Muscle layer of duodenum (tissue), 2 donors: ENCODE measurements around the gene ZFPL1.

Source experiments
- H3K27ac ChIP-seq: one replicate; pipeline ENCODE4 v1.7.0; 2013; ENCODE audit warnings: mild to moderate bottlenecking, low read length
- H3K27me3 ChIP-seq: one replicate; pipeline ENCODE4 v1.7.0; 2013; ENCODE audit warnings: low read depth, mild to moderate bottlenecking, control low read depth, low read length
- H3K36me3 ChIP-seq, 2 donors: one replicate each; pipeline ENCODE4 v1.7.0; 2013; ENCODE audit warnings: low read length in 2 of 2, control low read depth in 1 of 2, mild to moderate bottlenecking in 1 of 2; ENCODE audit not compliant: insufficient read depth in 2 of 2, control insufficient read depth in 1 of 2
- H3K4me1 ChIP-seq, 2 donors: one replicate each; pipeline ENCODE4 v1.7.0; 2013; ENCODE audit warnings: low read length in 2 of 2, mild to moderate bottlenecking in 2 of 2, control low read depth in 1 of 2, moderate library complexity in 1 of 2; ENCODE audit not compliant: insufficient read depth in 2 of 2, control insufficient read depth in 1 of 2
- H3K4me3 ChIP-seq, 2 donors: one replicate each; pipeline ENCODE4 v1.7.0; 2013; ENCODE audit warnings: low read length in 2 of 2, low read depth in 1 of 2, mild to moderate bottlenecking in 1 of 2
- H3K9me3 ChIP-seq, 2 donors: one replicate each; pipeline ENCODE4 v1.7.0; 2013; ENCODE audit warnings: low read length in 2 of 2, control low read depth in 1 of 2, mild to moderate bottlenecking in 1 of 2; ENCODE audit not compliant: control insufficient read depth in 1 of 2
- donor health status: healthy.

The ZFPL1 gene

DNA sequence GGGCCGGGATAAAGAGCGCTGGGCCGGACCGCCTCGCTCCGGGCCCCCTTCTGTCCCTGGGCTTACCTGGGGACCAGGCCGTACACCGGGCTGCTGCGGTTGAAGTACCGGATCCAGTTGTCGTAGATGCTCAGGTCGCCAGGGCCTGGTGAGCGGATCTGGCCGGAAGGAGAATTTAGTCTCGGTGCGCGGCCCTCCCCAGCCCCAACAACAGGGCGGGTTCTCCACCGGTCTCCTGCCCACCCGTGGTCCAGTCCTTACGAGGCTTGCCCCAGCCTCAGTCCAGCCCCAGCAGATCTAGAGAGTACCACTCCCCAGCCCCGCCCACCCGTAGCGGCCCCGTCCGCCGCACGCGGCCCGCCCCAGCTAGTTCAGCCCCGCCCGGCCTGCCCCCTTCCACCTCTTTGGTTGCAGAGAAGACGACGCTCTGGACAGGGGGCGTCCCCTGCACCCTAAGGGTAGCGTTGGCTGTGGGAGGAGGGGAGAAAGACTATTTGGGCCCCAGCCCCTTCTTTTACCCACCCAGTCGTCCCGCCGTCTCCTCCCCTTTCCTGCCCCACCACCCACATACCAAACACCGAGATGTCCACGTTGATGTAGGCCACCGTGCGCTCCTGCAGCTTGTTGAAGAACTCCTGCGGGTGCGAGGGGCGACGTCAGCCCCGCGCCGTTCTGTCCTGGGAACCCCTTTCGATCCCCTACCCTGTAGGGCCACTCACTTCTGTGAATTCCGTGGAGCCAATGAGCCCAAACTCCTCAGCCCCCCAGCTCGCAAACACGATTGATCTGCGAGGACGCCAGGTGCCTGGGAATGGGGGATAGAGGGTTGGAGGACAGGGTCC, 36.2 kb upstream of the ZFPL1 start:
- Histone ChIP-seq H3K36me3 (peaks cover 4 to 5% of the 10 kb centered on the region in 2 donors), H3K27me3 (no peaks in the 10 kb centered on the region), H3K27ac (no peak overlapping the region), H3K9me3 (no peaks in the 10 kb centered on the region), H3K4me3 (peak overlapping the region; percentile 57 to 74), H3K4me1 (peaks cover 0 to 23% of the 10 kb centered on the region in 2 donors)

DNA sequence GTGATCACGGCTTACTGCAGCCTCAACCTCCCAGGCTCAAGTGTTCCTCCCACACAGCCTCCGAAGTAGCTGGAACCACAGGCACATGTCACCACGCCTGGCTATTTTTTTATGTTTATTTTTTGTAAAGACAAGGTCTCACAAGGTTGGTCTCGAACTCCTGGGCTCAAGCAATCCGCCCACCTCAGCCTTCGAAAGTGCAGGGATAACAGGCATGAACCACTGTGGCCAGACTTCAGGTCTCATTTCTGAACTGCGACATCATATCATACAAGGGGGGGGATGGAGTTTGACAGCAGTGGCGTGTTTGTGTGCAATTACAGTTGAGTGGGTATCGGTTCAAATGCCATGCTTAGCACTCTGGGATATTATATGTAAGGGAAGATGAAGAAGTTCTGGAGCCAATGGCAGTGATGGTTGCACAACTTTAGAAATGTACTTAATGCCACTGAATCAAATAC, 32.6 kb upstream of the ZFPL1 start:
- H3K36me3 ChIP-seq, result no peaks in the 10 kb centered on the region
- no peak overlapping the region for H3K27ac ChIP-seq
- peaks cover 0 to 16% of the 10 kb centered on the region in 2 donors for H3K4me1 ChIP-seq
- no peak overlapping the region for H3K4me3 ChIP-seq
- no peaks in the 10 kb centered on the region for H3K27me3 ChIP-seq
- no peaks in the 10 kb centered on the region for H3K9me3 ChIP-seq

DNA sequence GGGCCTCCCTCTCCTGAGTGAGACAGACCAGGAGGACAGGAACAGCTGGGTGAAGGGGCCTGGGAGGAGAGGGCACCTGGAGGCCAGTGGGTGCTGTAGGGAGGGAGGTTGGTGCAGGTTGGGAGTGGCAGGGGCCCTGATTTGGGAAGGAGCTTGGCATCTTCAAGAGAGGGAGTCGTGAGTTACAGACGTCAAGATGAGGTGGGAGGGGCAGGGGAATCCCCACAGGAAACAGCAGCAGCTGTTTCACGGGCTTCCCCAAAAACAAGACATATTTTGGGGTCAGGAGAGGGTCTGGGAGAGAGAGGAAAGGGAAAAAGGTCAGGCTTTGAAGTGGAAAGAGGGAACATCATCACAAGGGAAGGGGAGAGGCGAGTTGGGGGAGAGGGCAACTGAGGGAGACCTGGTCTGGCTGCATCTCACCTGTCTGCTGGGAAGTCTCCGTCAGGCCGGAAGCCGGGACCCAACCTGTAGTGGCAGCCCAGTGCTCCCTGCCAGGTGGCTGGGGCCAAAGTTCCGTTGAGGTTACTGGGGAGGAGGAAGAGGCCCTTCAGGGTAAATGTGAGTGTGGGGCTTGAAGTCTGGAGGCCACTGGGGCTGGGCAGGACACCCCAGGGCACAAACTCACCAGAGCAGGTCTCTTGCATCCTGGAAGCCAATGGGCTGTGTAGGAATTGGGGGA, 30.1 kb upstream of the ZFPL1 start:
- H3K4me1 ChIP-seq, result no peaks in the 10 kb centered on the region

DNA sequence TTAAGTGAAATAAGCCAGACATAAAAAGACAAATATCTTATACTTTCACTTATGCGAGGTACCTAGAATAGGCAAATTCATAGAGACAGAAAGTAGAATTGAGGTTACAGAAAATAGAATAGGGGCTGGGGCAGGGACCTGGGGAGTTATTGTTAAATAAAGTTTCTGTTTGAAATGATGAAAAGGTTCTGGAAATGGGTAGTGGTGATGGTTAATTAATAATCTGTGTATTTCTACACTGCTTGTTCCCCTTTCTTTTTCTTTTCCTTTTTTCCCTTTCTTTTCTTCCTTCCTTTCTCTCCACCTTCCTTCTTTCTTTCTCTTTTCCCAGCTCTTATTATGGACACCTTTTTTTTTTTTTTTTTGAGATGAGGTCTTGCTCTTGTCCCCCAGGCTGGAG, 28.5 kb upstream of the ZFPL1 start:
- Histone ChIP-seq H3K27ac (no peak overlapping the region), H3K36me3 (no peaks in the 10 kb centered on the region), H3K4me3 (no peak overlapping the region), H3K9me3 (no peaks in the 10 kb centered on the region), H3K27me3 (no peaks in the 10 kb centered on the region), H3K4me1 (no peaks in the 10 kb centered on the region)

More for the DNA sequence above, 30.1 kb upstream of the ZFPL1 start:
- H3K27ac ChIP-seq, result no peak overlapping the region
- no peak overlapping the region for H3K4me3 ChIP-seq
- no peaks in the 10 kb centered on the region for H3K27me3 ChIP-seq
- no peaks in the 10 kb centered on the region for H3K36me3 ChIP-seq
- no peaks in the 10 kb centered on the region for H3K9me3 ChIP-seq

DNA sequence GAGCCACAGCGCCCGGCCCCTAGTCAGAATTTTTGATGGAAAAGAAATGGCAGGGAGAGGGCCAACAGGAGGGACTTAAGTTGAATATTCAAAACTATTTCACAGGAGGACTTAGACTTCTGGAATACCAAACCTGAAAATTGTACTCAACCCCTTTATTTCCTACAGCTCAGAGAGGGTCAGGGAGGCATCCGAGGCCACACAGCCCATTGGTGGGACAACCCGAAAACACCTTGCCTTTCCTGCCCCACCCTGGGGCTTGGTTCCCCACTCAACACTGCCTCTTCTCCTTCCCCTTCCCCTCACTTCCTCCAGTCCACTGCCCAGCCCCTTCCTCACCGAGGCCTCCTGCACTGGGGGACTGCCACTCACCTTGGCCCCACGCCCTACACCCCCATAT, 27.0 kb upstream of the ZFPL1 start:
- Histone ChIP-seq H3K36me3 (no peaks in the 10 kb centered on the region), H3K4me1 (no peaks in the 10 kb centered on the region), H3K27ac (no peak overlapping the region), H3K4me3 (no peak overlapping the region), H3K27me3 (no peaks in the 10 kb centered on the region), H3K9me3 (no peaks in the 10 kb centered on the region)

DNA sequence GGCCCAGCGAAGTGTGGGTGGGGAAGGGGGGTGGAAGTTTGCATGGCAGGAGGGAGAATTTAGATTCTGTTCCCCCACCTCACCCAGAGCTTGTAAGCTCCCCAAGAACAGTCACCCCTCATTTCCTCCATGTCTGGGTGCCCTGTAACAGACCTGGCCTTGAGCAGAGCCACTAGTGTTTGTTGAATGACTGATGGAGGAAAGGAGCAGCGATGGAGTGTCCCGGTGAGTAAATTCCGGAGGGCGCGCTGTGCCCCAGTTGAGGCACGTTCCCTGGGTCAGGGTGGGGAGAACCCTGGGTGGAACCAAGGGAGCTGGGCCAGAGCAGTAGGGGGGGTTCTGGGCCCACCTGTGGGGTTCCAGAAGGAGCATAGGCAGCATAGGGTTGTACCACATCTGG, 26.5 kb upstream of the ZFPL1 start:
- H3K27ac ChIP-seq, result no peak overlapping the region

DNA sequence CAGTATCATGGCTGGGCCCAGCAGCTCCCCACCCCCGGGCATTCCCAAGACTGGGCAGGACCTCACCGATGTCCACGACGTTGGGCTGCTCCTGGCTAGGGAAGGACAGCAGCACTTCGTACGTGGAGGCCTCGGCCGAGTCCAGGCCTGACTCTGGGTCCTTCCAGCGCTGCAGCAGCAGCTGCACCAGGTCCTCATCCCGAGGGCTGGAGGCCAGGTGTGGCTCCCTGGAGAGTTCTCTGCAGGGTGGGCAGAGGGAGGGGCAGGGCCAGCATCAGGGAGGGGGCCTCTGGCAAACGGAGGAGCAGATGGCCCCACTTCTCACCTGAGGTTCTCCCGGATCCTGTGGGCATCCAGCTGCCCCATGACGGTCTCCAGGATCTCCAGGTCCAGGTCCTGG, 26.0 kb upstream of the ZFPL1 start:
- no peaks in the 10 kb centered on the region for H3K36me3 ChIP-seq
- H3K4me3 ChIP-seq, result no peak overlapping the region
- no peaks in the 10 kb centered on the region for H3K4me1 ChIP-seq
- H3K27ac ChIP-seq, result no peak overlapping the region
- H3K9me3 ChIP-seq, result no peaks in the 10 kb centered on the region
- no peaks in the 10 kb centered on the region for H3K27me3 ChIP-seq

More for the DNA sequence above, 26.5 kb upstream of the ZFPL1 start:
- H3K4me3 ChIP-seq, result no peak overlapping the region
- H3K4me1 ChIP-seq, result no peaks in the 10 kb centered on the region
- H3K36me3 ChIP-seq, result no peaks in the 10 kb centered on the region
- no peaks in the 10 kb centered on the region for H3K27me3 ChIP-seq
- H3K9me3 ChIP-seq, result no peaks in the 10 kb centered on the region

DNA sequence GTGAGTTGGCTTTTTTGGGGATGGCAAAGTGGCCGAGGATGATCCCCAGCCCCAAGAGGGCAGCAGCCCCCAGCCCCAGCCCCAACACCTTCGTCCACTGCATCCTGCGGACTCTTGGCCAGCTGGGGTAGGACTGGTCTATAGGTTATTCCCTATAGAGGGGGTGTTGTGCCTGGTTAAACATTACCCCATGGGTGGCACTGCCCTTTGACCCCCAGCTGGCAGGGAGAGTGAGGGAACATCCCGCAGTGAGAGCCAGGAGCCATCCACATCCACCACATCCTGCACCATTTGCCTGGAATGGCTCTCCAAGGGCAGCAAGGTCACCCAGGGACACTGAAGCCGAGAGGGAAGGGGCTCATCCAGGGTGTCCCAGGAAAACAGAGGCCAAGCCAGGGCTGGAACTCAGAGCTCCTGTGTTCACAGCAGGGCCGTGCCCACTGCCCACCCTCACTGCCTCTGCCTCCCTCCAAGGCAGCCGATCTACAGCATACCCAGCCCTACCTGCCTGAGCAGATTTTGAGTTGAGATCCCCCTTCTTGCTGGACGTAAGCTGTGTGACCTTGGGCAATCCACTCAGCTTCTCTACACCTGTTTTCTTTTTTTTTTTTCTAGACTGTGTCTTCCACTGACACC, 25.5 kb upstream of the ZFPL1 start, which contains the start of gene NAALADL1:
NAALADL1 (minus strand) TSS at position 135 of the 636 bp plus-strand sequence; CDS start at position 103, 32 bp downstream.
- Histone ChIP-seq H3K36me3 (no peaks in the 10 kb centered on the region), H3K4me3 (no peak within 1 kb of the TSS), H3K27ac (no peak within 1 kb of the TSS), H3K27me3 (no peaks in the 10 kb centered on the region), H3K4me1 (no peaks in the 10 kb centered on the region), H3K9me3 (no peaks in the 10 kb centered on the region)

DNA sequence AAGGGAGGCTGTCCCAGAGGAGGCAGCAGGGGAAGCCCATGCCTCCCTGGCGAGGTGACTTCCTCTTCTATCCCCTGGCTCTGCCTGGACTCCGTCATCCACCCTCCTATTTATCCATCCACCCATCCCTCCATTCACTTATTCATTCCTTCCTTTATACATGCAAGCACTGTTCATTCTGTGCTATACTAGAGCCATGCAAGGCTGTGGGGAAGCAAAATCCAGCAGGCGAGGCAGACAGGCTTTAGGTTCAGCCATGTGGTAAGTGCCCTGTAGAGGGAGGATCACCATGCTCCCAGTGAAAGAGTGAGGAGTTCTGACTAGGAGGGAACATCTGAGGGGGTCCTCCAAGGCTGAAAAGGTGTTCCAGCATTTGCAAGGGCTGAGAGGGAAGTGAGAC, 24.5 kb upstream of the ZFPL1 start:
- Histone ChIP-seq H3K27me3 (no peaks in the 10 kb centered on the region), H3K36me3 (no peaks in the 10 kb centered on the region), H3K4me3 (no peak overlapping the region), H3K27ac (no peak overlapping the region), H3K9me3 (no peaks in the 10 kb centered on the region), H3K4me1 (no peaks in the 10 kb centered on the region)

DNA sequence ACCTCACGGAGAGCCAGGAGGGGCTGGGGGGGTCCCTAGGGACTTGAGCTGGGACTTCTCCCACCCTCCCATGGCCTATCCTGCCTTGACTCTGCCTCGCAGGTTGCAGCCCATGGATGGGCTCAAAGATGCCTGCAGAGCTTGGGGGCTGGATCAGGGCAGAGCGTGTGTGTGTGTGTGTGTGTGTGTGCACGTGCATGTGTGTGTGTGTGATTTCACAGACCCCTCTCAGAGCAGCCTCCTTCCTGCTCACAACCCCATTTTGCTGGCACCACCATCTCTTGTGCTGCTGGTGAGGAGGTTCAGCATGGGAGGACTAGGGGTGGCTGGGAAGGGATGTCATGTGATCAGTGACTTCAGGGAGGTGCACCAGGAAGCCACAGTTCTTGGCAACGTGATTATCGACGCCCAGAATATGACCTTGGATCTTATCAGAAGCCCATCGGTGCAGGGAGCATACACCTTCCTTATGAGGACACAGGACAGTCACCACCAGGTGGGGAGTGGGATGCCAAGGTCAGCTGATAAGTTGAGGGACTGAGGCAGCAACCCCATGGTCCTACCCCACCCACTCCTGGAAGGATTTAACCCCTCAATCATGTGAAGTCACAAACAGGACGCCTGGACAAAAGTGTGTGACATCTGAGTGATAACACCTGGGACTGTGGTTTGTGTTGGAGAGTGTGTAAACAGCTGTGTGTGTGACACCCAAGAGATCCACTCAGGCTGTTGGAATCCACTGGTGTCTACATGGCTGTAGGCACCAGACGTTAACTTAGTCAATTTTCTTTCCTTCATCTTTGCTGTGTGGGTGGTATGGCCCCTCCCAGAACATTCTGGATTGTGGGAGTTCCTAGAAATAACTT, 23.8 kb upstream of the ZFPL1 start:
- H3K4me3 ChIP-seq, result no peak overlapping the region
- H3K27ac ChIP-seq, result no peak overlapping the region
- no peaks in the 10 kb centered on the region for H3K4me1 ChIP-seq
- no peaks in the 10 kb centered on the region for H3K9me3 ChIP-seq
- H3K36me3 ChIP-seq, result no peaks in the 10 kb centered on the region
- H3K27me3 ChIP-seq, result no peaks in the 10 kb centered on the region
